ENCODE results near the gene KDM6A.

KDM6A gene

DNA sequence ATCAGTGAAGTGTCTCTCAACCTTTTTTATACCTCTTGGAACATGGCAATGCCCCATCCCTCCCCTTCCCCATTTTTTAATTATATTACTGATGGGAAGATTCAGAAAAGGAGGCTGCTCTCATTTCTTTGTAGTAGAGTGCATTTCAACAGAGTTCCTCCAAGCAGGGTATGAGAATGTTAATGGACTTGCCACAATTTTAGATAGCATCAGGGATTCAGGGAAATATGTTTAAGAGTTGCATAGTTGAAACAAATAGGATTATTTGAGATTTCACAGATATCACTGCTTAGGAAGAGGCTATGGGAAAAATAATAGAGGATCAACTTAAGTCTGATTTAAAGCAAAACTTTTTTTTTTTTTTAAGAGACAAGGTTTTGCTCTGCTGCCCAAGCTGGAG lies 281.5 kb downstream of the KDM6A start:
- DNase-seq (ENCODE audit: low read depth): no peak
- H3K4me3 ChIP-seq (ENCODE audit: low read length): no peak overlapping the region

DNA sequence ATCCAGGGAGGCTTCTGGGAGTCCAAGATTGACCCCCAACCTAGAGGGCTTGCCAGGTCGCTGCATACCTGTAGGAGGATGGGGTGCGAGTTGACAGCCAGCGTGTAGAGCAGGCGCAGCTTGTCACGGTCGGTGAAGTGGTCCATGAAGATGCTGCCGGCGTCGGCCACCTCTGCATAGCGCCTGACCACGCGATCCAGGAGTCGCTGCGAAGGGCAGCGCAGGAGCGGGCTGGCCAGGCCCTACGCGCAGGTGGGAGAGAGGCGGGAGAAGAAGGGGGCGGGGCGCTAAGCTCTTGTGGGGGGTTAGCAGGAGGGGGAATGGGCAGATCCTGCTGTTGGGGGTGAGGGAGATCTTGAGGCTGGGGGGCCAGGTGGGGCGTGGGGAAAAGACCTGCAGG lies 284.7 kb downstream of the KDM6A start:
- H3K4me3 ChIP-seq (ENCODE audit: low read length): no peak overlapping the region
- no peak for DNase-seq (ENCODE audit: low read depth)
- TF ChIP-seq, protein P1, sequence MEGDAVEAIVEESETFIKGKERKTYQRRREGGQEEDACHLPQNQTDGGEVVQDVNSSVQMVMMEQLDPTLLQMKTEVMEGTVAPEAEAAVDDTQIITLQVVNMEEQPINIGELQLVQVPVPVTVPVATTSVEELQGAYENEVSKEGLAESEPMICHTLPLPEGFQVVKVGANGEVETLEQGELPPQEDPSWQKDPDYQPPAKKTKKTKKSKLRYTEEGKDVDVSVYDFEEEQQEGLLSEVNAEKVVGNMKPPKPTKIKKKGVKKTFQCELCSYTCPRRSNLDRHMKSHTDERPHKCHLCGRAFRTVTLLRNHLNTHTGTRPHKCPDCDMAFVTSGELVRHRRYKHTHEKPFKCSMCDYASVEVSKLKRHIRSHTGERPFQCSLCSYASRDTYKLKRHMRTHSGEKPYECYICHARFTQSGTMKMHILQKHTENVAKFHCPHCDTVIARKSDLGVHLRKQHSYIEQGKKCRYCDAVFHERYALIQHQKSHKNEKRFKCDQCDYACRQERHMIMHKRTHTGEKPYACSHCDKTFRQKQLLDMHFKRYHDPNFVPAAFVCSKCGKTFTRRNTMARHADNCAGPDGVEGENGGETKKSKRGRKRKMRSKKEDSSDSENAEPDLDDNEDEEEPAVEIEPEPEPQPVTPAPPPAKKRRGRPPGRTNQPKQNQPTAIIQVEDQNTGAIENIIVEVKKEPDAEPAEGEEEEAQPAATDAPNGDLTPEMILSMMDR (conservative IDR thresholded peaks at IDR 0.05; ENCODE audit: low read depth, low read length): no peak

More for the DNA sequence above, 281.5 kb downstream of the KDM6A start:
- TF ChIP-seq, protein P1 (conservative IDR thresholded peaks at IDR 0.05; ENCODE audit: low read depth, low read length): no peak
